ENCODE data around the gene ATP6V1D. TPM values are rescaled to one million over a fixed set of nuclear protein-coding genes. Genes with fewer than 3 reads are reported as not detected.

The ATP6V1D gene
- total RNA-seq, 2 experiments from 2014 or later, result 18.8 to 20.7 TPM

- Mint-ChIP-seq H3K27me3 (no peaks in the 10 kb centered on the region), H3K4me3 (no peak overlapping the region), H3K4me1 (ENCODE audit: low read depth) (no peaks in the 10 kb centered on the region), H3K9me3 (no peaks in the 10 kb centered on the region), H3K36me3 (ENCODE audit: low read depth) (peaks cover 50% of the 10 kb centered on the region), H3K27ac (no peak overlapping the region)
- DNase-seq (no peak), ATAC-seq (no peak)
- ChIA-PET CTCF (interaction anchor here (1.1 to 3.0 kb wide), 5 partner anchors 8 to 186 kb away, joined by 3 to 12 read pairs (median 5); partner anchors contain the start of gene ATP6V1D), POLR2A (interaction anchor here (0.6 to 1.7 kb wide), 3 partner anchors 9 to 25 kb away, joined by 3 to 6 read pairs (median 3); partner anchors contain the start of gene EIF2S1)
- TF ChIP-seq CTCF (IDR thresholded peaks at IDR 0.05), result no peak
- intact Hi-C loops (cut with micrococcal nuclease), result no loop called here
Observed at GRCh38 chr14:67385618-67386017, 26.0 kb upstream of the ATP6V1D start.

- Mint-ChIP-seq H3K9me3 (no peaks in the 10 kb centered on the region), H3K36me3 (ENCODE audit: low read depth) (peaks cover 52% of the 10 kb centered on the region), H3K27me3 (no peaks in the 10 kb centered on the region), H3K4me1 (ENCODE audit: low read depth) (no peaks in the 10 kb centered on the region), H3K4me3 (no peak overlapping the region), H3K27ac (peak overlapping the region; percentile 42)
- ATAC-seq, result no peak
- DNase-seq, result no peak
- intact Hi-C loops (cut with micrococcal nuclease), result no loop called here
- ChIA-PET CTCF (interaction anchor here (1.2 to 3.0 kb wide), 3 partner anchors 25 to 186 kb away, joined by 3 to 12 read pairs (median 10); partner anchors contain the start of genes ATP6V1D and EIF2S1), POLR2A (no interaction called here)
- TF ChIP-seq CTCF (IDR thresholded peaks at IDR 0.05), result no peak
Observed at GRCh38 chr14:67385120-67385519, 25.5 kb upstream of the ATP6V1D start.

GRCh38 chr14:67377916-67378315, 18.3 kb upstream of the ATP6V1D start:
- no peak for TF ChIP-seq CTCF (IDR thresholded peaks at IDR 0.05)
- H3K4me3 Mint-ChIP-seq, result no peak overlapping the region
- intact Hi-C loops (cut with micrococcal nuclease), result no loop called here
- H3K9me3 Mint-ChIP-seq, result no peaks in the 10 kb centered on the region
- ATAC-seq (peak; percentile 39), DNase-seq (no peak)
- H3K27ac Mint-ChIP-seq, result no peak overlapping the region
- POLR2A ChIA-PET, result interaction anchor here (0.5 kb wide), 1 partner anchor 23 kb away, joined by 3 read pairs; no protein-coding TSS in a partner anchor
- H3K36me3 Mint-ChIP-seq (ENCODE audit: low read depth), result peaks cover 64% of the 10 kb centered on the region
- H3K4me1 Mint-ChIP-seq (ENCODE audit: low read depth), result peaks cover 16% of the 10 kb centered on the region
- H3K27me3 Mint-ChIP-seq, result no peaks in the 10 kb centered on the region
- CTCF ChIA-PET, result interaction anchor here (2.1 kb wide), 1 partner anchor 18 kb away, joined by 7 read pairs; the partner anchor contains the start of genes ATP6V1D and EIF2S1

GRCh38 chr14:67373347-67373746, 13.7 kb upstream of the ATP6V1D start:
- H3K4me1 Mint-ChIP-seq (ENCODE audit: low read depth), result peaks cover 43% of the 10 kb centered on the region
- H3K4me3 Mint-ChIP-seq, result no peak overlapping the region
- H3K27ac Mint-ChIP-seq, result peak overlapping the region; percentile 30
- ChIA-PET CTCF (no interaction called here), POLR2A (no interaction called here)
- TF ChIP-seq CTCF (IDR thresholded peaks at IDR 0.05), result no peak
- H3K9me3 Mint-ChIP-seq, result no peaks in the 10 kb centered on the region
- peak; percentile 16 for DNase-seq
- intact Hi-C loops (cut with micrococcal nuclease), result no loop called here
- H3K36me3 Mint-ChIP-seq (ENCODE audit: low read depth), result peaks cover 58% of the 10 kb centered on the region
- no peaks in the 10 kb centered on the region for H3K27me3 Mint-ChIP-seq
- peak; percentile 81 for ATAC-seq

GRCh38 chr14:67372833-67373232, 13.2 kb upstream of the ATP6V1D start:
- no peak for TF ChIP-seq CTCF (IDR thresholded peaks at IDR 0.05)

More at GRCh38 chr14:67372833-67373232, 13.2 kb upstream of the ATP6V1D start:
- Mint-ChIP-seq H3K36me3 (ENCODE audit: low read depth) (peaks cover 58% of the 10 kb centered on the region), H3K27ac (peak overlapping the region; percentile 30), H3K4me3 (no peak overlapping the region), H3K27me3 (no peaks in the 10 kb centered on the region), H3K9me3 (no peaks in the 10 kb centered on the region), H3K4me1 (ENCODE audit: low read depth) (peaks cover 47% of the 10 kb centered on the region)
- no peak for DNase-seq
- CTCF ChIA-PET, result interaction anchor here (2.0 kb wide), 1 partner anchor 13 kb away, joined by 5 read pairs; the partner anchor contains the start of genes ATP6V1D and EIF2S1
- intact Hi-C loops (cut with micrococcal nuclease), result no loop called here
- POLR2A ChIA-PET, result no interaction called here
- no peak for ATAC-seq
